Measurements from ENCODE around the gene SLC17A5.
"Not testable (repeated sequence)": the region's sequence is repeated elsewhere in the genome, so short reads cannot be mapped to it uniquely, and the experiment has no call there.

DNA sequence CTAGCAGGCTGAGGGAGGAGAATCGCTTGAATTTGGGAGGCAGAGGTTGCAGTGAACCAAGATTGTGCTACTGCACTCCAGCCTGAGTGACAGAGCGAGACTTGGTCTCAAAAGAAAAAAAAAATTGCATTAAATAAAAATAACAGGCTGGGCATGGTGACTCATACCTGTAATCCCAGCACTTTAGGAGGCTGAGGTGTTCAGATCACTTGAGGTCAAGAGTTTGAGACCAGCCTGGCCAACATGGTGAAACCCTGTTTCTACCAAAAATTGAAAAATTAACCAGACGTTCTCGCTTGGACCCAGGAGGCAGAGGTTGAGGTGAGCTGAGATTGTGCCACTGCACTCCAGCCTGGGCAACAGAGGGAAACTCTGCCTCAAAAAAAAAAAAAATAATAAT lies 102.7 kb downstream of the SLC17A5 start:
- TF ChIP-seq, protein P1, sequence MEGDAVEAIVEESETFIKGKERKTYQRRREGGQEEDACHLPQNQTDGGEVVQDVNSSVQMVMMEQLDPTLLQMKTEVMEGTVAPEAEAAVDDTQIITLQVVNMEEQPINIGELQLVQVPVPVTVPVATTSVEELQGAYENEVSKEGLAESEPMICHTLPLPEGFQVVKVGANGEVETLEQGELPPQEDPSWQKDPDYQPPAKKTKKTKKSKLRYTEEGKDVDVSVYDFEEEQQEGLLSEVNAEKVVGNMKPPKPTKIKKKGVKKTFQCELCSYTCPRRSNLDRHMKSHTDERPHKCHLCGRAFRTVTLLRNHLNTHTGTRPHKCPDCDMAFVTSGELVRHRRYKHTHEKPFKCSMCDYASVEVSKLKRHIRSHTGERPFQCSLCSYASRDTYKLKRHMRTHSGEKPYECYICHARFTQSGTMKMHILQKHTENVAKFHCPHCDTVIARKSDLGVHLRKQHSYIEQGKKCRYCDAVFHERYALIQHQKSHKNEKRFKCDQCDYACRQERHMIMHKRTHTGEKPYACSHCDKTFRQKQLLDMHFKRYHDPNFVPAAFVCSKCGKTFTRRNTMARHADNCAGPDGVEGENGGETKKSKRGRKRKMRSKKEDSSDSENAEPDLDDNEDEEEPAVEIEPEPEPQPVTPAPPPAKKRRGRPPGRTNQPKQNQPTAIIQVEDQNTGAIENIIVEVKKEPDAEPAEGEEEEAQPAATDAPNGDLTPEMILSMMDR (IDR thresholded peaks at IDR 0.05) = not testable (repeated sequence)
- TF ChIP-seq EP300, POLR2A, POLR2AphosphoS5 (IDR thresholded peaks at IDR 0.05): not testable (repeated sequence)

Measured in upper lobe of left lung (tissue), 4 donors.